Neural crest cell (in vitro differentiated cells): ENCODE results near the gene WDR53. TPM values are rescaled to one million over a fixed set of nuclear protein-coding genes. Genes with fewer than 3 reads are reported as not detected.
A peak's percentile ranks its signal among the peaks of the same experiment; 100 is the strongest.

Experiments
- DNase-seq: peaks from one replicate; pipeline ENCODE4 v3.0.0; 2021; ENCODE audit warnings: low read depth, mixed read lengths, low spot score
- H3K27ac Mint-ChIP-seq: one replicate; pipeline ENCODE4 v1.8.0; 2021; ENCODE audit warnings: mild to moderate bottlenecking, mixed read lengths; ENCODE audit not compliant: unreplicated experiment
- H3K27me3 Mint-ChIP-seq: 2 replicates; pipeline ENCODE4 v1.8.0; 2021; ENCODE audit warnings: low read depth, mild to moderate bottlenecking, mixed read lengths
- H3K36me3 Mint-ChIP-seq: 2 replicates; pipeline ENCODE4 v1.8.0; 2021; ENCODE audit warnings: low read depth, mild to moderate bottlenecking, mixed read lengths
- H3K4me1 Mint-ChIP-seq: 2 replicates; pipeline ENCODE4 v1.8.0; 2021; ENCODE audit warnings: mixed read lengths
- H3K4me3 Mint-ChIP-seq: one replicate; pipeline ENCODE4 v1.8.0; 2021; ENCODE audit warnings: mild to moderate bottlenecking, mixed read lengths
- H3K9me3 Mint-ChIP-seq: 2 replicates; pipeline ENCODE4 v1.8.0; 2021; ENCODE audit warnings: mixed read lengths
- CTCF ChIP-seq: fragments of 200-600 bp; sonication (generic); conservative IDR thresholded peaks from 2 replicates; pipeline ENCODE4 v1.5.0; 2021; ENCODE audit warnings: antibody characterized with exemption, mild to moderate bottlenecking
- total RNA-seq: library from RNA; stranded (reverse); gene quantifications from 2 replicates; pipeline ENCODE4 v1.2.1, GENCODE V29; 2021

WDR53 gene
- total RNA-seq, 1 donor from 2014 or later: 16.1 TPM

DNA sequence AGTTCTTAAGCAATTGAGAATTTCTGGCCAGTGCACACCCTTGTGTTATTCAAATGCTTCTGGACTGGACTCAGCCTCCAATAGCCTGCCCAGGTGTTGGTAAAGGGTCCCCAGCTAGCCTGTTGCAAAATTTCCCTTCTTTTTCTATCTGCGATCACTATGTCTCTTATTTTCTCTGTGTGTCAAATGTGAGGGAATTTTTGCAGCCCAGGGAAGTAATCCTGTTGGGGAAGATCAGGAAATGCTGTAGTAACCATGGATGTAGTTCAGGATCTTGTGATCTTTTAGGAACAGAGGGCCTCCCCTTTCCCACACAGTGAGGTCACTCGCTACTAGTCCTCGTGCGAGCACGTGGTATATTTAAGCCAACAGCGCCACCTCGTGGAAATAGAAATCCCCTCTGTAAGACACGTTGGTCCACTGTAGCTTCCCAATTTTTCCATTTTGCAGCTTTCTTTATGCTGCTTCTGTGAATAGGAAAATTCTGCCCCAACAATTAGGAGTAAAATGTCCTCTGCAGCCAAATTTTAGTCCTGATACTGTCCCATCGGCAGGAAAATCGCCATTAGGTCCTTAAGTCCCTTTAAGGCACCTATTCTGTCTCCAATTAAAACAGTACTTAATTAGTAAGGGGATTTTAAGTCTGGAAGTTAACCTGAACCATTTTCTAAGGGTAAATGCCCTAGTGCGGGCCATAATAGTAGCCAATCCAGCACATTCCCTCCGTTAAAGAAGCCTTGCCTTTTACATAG lies 49.2 kb downstream of the WDR53 start:
- no peaks in the 10 kb centered on the region for H3K27me3 Mint-ChIP-seq
- peaks cover 25% of the 10 kb centered on the region for H3K36me3 Mint-ChIP-seq
- DNase-seq: peak; percentile 45
- no peaks in the 10 kb centered on the region for H3K4me1 Mint-ChIP-seq
- peaks cover 32% of the 10 kb centered on the region for H3K9me3 Mint-ChIP-seq
- H3K27ac Mint-ChIP-seq: no peak overlapping the region
- H3K4me3 Mint-ChIP-seq: no peak overlapping the region
- TF ChIP-seq CTCF: peak; percentile 53

- Mint-ChIP-seq H3K27ac (no peak overlapping the region), H3K4me3 (no peak overlapping the region), H3K4me1 (no peaks in the 10 kb centered on the region), H3K9me3 (peaks cover 35% of the 10 kb centered on the region), H3K27me3 (no peaks in the 10 kb centered on the region), H3K36me3 (peaks cover 25% of the 10 kb centered on the region)
- TF ChIP-seq CTCF: no peak
- no peak for DNase-seq
Observed at GRCh38 chr3:196517919-196518318, 50.4 kb downstream of the WDR53 start.

DNA sequence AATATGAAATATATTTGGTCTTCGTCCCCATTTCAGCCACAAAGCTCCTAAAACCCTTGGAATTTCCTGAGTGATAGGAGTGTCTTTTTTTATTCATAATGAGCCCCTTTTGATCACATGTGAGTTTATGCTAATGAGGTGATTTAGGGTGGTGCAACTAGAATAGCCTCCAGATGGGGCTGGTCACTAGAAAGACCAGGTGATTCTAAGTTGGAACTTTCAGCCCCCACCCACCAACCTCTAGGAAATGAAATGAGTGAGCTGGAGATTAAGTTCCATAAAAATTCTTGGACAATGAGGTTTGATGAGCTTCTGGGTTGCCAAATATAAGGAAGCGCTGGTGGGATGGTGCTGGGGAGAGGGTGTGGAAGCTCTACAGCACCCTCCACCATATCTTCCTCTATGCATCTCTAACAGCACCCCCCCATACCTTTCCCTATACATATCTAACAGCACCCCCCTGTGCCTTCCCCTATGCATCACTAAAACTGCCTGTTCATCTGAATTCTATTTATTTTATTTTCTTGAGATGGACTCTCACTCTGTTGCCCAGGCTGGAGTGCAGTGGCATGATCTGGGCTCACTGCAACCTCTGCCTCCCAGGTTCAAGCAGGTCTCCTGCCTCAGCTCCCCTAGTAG lies 51.1 kb downstream of the WDR53 start:
- peaks cover 25% of the 10 kb centered on the region for H3K36me3 Mint-ChIP-seq
- H3K4me1 Mint-ChIP-seq: no peaks in the 10 kb centered on the region
- no peak overlapping the region for H3K4me3 Mint-ChIP-seq
- no peak for DNase-seq
- no peak for TF ChIP-seq CTCF
- H3K27me3 Mint-ChIP-seq: no peaks in the 10 kb centered on the region
- H3K9me3 Mint-ChIP-seq: peaks cover 35% of the 10 kb centered on the region
- H3K27ac Mint-ChIP-seq: no peak overlapping the region

- H3K27me3 Mint-ChIP-seq: peaks cover 9% of the 10 kb centered on the region
- H3K9me3 Mint-ChIP-seq: peaks cover 26% of the 10 kb centered on the region
- DNase-seq: no peak
- no peak within 1 kb of the TSS for H3K27ac Mint-ChIP-seq
- H3K4me1 Mint-ChIP-seq: no peaks in the 10 kb centered on the region
- H3K36me3 Mint-ChIP-seq: peaks cover 12% of the 10 kb centered on the region
- H3K4me3 Mint-ChIP-seq: no peak within 1 kb of the TSS
- TF ChIP-seq CTCF: no peak
Observed at GRCh38 chr3:196514913-196515621, 53.3 kb downstream of the WDR53 start, which contains the start of gene SMCO1. SMCO1 (minus strand) TSS chr3:196515346; CDS start chr3:196515209, 137 bp downstream.

DNA sequence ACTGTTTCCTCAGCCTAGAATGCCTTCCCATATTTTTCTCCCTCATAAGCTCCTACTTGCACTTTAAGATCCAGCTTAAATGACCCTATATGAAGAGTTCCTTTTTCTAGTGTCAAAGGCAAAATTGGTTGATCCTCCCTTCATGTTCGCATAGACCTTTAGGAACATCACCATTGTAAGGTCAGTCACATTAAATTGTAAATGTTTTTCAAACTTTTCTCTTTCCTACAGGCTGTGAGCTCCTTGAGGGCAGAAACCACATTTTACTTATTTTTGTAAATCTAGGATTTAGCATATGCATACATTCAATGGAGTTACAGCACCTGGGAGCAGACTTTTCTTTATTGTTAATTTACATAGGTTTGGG lies 54.0 kb downstream of the WDR53 start:
- no peak for TF ChIP-seq CTCF
- peaks cover 20% of the 10 kb centered on the region for H3K9me3 Mint-ChIP-seq
- peaks cover 7% of the 10 kb centered on the region for H3K36me3 Mint-ChIP-seq
- H3K27ac Mint-ChIP-seq: no peak overlapping the region
- peaks cover 9% of the 10 kb centered on the region for H3K27me3 Mint-ChIP-seq
- no peak overlapping the region for H3K4me3 Mint-ChIP-seq
- H3K4me1 Mint-ChIP-seq: no peaks in the 10 kb centered on the region
- DNase-seq: no peak
